ENCODE measurements around the gene EIF2D.

GRCh38 chr1:206651014-206651413 lies 38.7 kb upstream of the EIF2D start:
- TF ChIP-seq YY1 (IDR thresholded peaks at IDR 0.05; ENCODE audit: insufficient read depth, insufficient read length) (no peak), ZNF274 (IDR thresholded peaks at IDR 0.05; ENCODE audit: low read depth, low read length) (no peak)
